CD4-positive, alpha-beta T cell treated with Interleukin-17A for 4 hours (primary cell): ENCODE measurements around the gene PAQR3.
A peak's percentile ranks its signal among the peaks of the same experiment; 100 is the strongest.
"Not testable (repeated sequence)": the region's sequence is repeated elsewhere in the genome, so short reads cannot be mapped to it uniquely, and the experiment has no call there.

Experiments
- DNase-seq: peaks from one replicate; pipeline ENCODE4 v3.0.0-alpha.2; 2020; ENCODE audit warnings: mixed read lengths

Gene PAQR3

DNA sequence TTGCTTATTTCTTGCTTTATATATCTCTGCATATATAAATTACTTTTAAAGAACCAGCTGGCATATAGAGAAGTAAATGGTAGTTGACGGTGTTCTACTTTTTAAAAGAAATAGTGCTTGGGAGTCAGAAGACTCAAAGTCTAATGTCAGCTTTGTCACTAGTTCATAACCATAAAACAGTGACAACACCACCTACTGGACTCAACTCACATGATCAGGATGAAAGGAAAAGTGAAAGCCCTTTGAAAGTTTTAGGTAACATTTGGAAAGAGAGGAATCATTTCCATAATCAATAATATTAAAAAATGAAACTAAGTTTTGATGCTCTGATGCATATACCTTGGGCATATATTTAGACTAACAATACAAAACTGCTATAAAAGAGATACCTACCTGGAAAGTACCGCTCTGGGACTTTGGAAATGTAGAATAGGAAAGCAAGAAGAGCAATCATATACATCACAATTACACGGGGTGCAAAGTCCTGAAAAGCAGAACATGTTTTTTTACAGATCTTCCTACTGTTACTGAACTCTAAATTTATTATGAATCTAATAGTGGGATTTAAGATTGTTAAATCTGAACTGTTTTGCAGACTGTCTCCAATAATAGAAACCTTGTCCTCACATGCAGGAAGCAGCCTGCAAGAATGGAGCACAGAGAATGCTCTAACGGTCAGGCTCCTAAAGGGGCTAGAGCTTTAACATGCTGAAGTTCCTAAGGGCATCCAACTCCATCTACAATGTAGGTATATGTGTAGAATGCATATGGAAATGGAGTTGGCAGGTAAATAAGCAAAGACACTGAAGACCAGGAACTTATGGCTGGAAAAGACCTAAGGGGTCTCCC is 15.6 kb downstream of the PAQR3 start:
- DNase-seq = no peak

DNA sequence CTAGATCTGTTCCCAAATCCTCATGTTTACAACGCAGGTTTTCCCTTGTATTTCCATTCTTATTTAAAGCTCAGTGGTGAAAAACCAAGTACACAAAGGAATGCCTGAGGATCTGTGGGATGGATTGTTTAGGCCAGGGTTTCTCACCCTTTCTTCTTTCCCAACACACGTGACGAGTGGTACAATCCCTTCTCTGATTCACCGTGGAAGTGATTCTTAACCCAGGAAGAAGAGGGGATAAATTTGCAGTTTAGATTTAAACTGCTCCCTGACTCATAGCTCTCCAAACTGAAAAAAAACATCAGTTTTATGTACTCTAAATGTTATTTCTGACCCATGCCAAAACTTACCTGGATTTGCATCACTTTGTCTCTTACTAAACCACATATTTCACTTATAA is 17.0 kb downstream of the PAQR3 start:
- no peak for DNase-seq

GRCh38 chr4:78910612-78911011 is 28.6 kb downstream of the PAQR3 start:
- DNase-seq = no peak

DNA sequence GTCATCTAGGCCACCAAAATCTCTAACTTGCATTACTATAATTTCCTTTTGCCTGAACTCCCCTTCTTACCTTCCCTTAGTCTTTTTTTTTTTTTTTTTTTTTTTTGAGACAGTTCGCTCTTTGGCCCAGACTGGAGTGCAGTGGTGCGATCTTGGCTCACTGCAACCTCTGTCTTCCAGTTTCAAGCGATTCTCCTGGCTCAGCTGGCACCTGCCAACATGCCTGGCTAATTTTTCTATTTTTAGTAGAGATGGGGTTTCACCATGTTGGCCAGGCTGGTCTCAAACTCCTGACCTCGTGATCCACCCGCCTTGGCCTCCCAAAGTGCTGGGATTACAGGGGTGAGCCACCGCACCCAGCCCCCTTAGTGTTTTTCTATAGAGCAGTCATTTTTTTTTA is 30.3 kb downstream of the PAQR3 start:
- not testable (repeated sequence) for DNase-seq

- DNase-seq = no peak
Observed at GRCh38 chr4:78907638-78908037, 31.6 kb downstream of the PAQR3 start.

GRCh38 chr4:78904143-78904542 is 35.1 kb downstream of the PAQR3 start:
- DNase-seq = no peak

GRCh38 chr4:78902298-78902697 is 36.9 kb downstream of the PAQR3 start:
- DNase-seq = no peak

GRCh38 chr4:78901882-78902281 is 37.4 kb downstream of the PAQR3 start:
- no peak for DNase-seq

DNA sequence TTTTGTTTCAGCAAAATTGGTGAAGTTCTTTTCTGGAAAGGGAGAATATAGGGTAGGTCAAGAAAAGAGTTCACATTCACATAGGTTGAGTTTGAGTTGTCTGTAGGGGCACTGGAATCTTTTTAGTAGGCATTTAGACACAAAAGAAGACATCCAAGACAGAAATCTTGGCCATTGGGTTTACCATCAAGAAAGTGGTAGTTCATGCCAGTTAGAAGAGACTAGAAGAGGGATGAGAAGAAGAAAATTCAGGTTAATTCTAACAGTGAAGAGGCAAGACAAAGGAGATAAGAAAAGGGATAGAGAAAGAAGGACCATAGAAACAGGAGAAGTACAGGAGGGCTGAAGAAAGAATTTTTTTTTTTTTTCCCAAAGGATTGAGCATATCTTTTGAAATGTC is 39.9 kb downstream of the PAQR3 start:
- DNase-seq = no peak

DNA sequence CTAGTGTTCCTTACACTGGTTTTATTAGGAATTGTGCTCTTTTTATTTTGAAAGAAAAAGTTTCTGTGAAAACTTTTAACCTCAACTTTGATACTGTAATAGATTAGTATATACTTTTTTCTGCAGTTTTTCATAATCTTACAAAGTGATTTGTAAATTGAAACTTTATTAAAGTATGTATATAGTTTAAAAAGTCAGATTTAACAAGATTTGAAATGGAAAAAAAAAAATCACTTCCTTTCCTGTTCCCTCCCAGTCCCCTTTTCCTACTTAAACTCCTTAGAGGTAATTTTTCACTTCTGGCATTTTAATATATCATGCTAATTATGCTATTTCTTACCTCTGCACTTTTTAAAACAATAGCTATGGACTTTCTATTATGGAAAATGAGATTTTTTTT is 49.3 kb downstream of the PAQR3 start:
- DNase-seq = no peak

DNA sequence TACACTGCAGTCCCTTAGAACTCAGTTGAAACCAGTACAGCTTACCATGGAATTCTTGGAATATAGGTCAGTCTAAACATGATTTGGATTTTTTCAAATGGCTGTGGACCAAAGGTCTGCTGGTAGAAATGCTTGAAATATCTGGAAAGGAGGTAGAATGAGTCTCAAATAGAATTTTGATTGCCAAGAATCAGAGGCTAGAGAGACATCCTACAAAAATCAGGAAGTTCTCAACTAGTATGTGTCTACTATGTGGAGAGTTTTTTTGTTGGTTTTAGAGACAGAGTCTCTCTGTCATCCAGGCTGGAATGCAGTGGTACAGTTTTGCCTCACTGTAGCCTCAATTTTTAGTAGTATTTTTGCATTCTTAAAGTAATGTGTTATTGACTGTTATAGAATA is 53.6 kb downstream of the PAQR3 start:
- no peak for DNase-seq

GRCh38 chr4:78880874-78881492 is 58.3 kb downstream of the PAQR3 start:
- no peak for DNase-seq

DNA sequence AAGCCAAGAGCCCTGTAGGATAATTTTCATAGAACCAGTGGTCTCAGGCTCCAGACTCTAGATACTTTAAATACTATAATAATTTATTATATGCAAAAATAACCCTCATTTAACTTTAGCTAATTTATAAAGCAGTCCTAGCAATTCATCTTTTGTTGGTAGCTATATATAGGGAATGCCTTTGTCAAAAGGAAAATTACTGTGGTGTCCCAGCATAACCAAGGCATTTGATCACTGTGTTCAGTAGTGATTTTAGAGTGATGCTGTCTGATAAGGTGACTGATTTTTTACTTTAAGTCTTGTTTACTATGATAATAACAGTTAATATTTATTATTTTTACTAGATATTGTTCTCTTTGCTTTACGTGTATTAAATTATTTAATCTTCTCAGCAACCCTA is 61.2 kb downstream of the PAQR3 start:
- no peak for DNase-seq

GRCh38 chr4:78876568-78877320 is 62.5 kb downstream of the PAQR3 start:
- DNase-seq = no peak

DNA sequence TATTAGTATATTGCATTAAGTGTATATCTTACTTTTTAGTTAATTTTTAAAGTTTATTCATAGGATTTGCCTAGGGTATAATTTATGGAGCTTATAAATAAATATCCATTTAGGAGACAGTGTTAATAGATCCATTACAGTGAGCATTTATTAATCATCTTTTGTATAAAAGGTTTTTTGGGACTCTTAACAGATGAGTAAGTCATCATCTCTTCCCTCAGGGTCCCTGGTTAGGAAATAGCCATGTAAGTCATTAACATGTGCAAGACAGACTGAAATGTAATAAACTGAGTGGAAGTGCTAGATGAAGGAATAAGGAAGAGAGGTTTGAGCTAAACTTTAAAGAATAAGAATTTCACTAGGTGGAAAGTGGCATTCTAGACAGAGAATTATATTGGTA is 69.2 kb downstream of the PAQR3 start:
- no peak for DNase-seq

DNA sequence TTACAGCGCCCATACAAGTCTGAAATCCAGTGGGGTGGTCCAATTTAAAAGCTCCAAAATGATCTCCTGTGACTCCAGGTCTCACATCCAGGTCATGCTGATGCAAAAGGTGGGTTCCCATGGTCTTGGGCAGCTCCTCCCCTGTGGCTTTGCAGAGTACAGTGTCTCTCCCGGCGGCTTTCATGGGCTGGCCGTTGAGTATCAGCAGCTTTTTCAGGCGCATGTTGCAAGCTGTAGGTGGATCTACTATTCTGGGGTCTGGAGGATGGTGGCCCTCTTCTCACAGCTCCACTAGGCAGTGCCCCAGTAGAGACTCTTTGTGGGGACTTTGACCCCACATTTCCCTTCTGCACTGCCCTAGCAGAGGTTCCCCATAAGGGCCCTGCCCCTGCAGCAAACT is 70.5 kb downstream of the PAQR3 start:
- DNase-seq = not testable (repeated sequence)

DNA sequence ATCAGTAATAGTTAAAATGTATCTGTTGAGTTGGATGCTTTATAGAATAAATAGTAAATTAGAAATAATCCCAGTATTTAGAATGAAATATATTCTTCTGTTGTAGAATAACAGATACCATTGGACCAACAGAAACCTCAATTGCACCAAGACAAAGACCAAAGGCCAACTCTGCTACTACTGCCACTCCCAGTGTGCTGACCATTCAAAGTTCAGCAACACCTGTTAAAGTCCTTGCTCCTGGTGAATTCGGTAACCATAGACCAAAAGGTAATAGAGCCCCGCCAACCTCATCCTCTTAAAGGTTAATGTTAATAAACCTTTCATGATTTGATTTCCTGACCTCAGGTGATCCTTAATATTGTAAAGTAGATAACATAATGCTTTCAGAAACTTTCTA is 73.8 kb downstream of the PAQR3 start:
- DNase-seq = no peak

DNA sequence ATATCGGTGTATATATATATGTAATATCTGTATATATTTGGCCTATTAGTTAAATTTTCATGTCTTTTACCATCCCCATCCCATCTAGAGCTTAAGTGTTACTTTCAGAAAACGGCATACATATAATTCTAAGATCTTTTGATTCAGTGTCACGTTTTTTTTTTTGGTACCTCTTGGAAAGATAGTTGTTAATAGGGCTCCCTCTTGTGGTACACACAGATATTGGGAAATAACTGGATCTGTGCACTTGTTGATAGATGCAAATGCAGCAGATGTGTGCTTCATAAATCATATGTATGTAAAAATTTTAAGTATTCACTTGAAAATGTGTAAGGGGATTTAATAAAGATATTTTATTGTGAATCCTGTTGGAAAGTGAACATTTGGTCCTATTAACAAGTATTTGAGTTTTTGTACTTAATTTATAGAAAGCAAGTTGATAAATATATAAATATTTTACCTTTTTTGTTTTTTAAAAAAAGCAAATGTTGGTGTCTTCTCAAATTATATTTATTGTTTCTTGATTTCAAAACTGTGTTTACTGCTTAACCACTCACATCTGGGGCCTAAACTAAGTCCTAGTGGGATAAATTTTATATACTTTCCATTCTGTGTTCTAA is 74.7 kb downstream of the PAQR3 start:
- DNase-seq = peak; percentile 18

GRCh38 chr4:78863991-78864390 is 75.2 kb downstream of the PAQR3 start:
- no peak for DNase-seq

GRCh38 chr4:78863254-78863869 is 75.9 kb downstream of the PAQR3 start:
- DNase-seq = no peak

DNA sequence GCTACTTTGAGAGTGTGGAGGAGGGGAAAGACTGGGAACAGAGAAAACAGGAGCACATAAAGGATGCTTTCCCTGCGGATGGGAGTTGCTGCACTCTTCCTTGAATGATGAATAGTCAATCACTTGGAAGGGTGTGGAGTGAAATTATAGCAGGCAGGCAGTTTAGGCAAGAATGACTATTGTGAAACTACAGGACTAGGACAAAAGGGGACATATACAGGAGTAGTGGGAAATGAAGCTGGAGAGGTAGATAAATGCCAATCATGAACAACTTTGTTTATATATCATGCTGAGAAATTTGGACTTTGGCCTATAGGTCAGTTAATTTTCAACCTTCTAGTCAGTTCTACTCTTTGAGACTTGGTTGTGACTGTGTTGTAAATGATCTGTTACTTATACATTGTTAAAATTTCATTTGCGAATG is 76.9 kb downstream of the PAQR3 start:
- DNase-seq = no peak
